Right cardiac atrium (tissue), 5 donors: ENCODE data around the gene MPRIP. TPM values are rescaled to one million over a fixed set of nuclear protein-coding genes. Genes with fewer than 3 reads are reported as not detected.

Source experiments
- ATAC-seq, 2 donors: fragments of 200-7000 bp; cut with Tn5 transposase; one replicate each; pipeline versions ENCODE4 v1.8.0 to v1.9.1; 2020; ENCODE audit warnings: moderate library complexity in 2 of 2, mild to moderate bottlenecking in 1 of 2
- DNase-seq, 3 donors: peaks; one replicate each; pipeline ENCODE4 v3.0.0-alpha.2; 2020
- H3K27ac ChIP-seq: one replicate; pipeline ENCODE4 v1.5.1; 2013; ENCODE audit warnings: mild to moderate bottlenecking, low read length, control low read depth, moderate library complexity
- H3K27me3 ChIP-seq: one replicate; pipeline ENCODE4 v1.6.1; 2013; ENCODE audit not compliant: control insufficient read depth, insufficient read depth
- H3K4me1 ChIP-seq: one replicate; pipeline ENCODE4 v1.6.1; 2013; ENCODE audit warnings: low read length; ENCODE audit not compliant: control insufficient read depth, insufficient read depth
- H3K4me3 ChIP-seq: one replicate; pipeline ENCODE4 v1.5.1; 2013; ENCODE audit warnings: low read length, control low read depth
- H3K9me3 ChIP-seq: one replicate; pipeline ENCODE4 v1.6.1; 2013; ENCODE audit warnings: low read length; ENCODE audit not compliant: control insufficient read depth
- whole genome bisulfite sequencing: extraction: QIAGEN DNeasy Blood & Tissue Kit; methylation state at CpG from one replicate; pipeline ENCODE4 v1.1.7; 2013; 5-methylcytosine and 5-hydroxymethylcytosine counted together
- intact Hi-C, 4 donors: fragments of 100-400 bp; cut with DNase I; formaldehyde crosslinking; loops; one replicate each; pipeline versions ENCODE4 v1.11.0 to v1.14.0; 2022 to 2023
- polyA plus RNA-seq: library from polyadenylated mRNA; stranded (reverse); fragments of 200-250 nt; gene quantifications from one replicate; pipeline ENCODE4 v1.2.3, GENCODE V29; 2013
- total RNA-seq, 4 donors: library from RNA; stranded (reverse); fragmentation: NEBNext Ultra II Directional; extraction: Animal tissue kit (Norgen Biotek cat#: 25700); gene quantifications; one replicate each; pipeline ENCODE4 v1.2.1, GENCODE V29; 2021
- donor health status: healthy with polysubstance abuse.
- donor health status: DM: no; HTN: yes; CAD: no.
- donor health status: DM: no; HTN: no; CAD: no.
- donor health status: DM: no; HTN: yes; CAD: no; lungs with severe emphysema.
- donor health status: DM: yes; HTN: yes; CAD: no.

Gene MPRIP
- total and polyA plus RNA-seq, 5 donors: 228 to 331 (median 312) TPM

- Histone ChIP-seq H3K4me1 (peaks cover 24% of the 10 kb centered on the region), H3K9me3 (no peaks in the 10 kb centered on the region), H3K4me3 (no peak overlapping the region), H3K27ac (no peak overlapping the region), H3K27me3 (no peaks in the 10 kb centered on the region)
- intact Hi-C loops: no loop called here
- no peak for DNase-seq
- WGBS: 53% methylated on average over 13 of the region's 13 CpGs
- peak in 1 of 2 donors; percentile 51 for ATAC-seq
Measured at GRCh38 chr17:17081304-17081940, 39.2 kb downstream of the MPRIP start.

DNA sequence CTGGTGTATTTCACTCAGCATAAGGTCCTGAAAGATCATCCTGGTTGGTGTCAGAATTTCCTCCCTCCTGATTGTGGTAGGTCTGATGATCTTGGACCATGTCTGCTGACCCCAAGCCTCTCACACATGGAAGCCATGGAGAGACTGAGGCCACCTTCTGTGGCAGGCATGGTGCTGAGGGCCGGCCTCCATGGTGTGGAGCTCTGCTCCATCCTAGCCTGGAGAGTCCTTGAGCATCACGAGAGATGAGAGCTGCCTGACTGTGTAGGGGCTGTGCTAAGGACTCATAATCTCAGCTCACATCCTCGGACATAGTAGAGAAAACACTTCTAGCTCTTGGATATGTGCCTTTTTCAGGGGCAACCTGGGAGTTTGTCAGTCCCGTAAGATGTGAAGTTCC lies 40.6 kb downstream of the MPRIP start:
- WGBS: 78% methylated on average over 4 of the region's 4 CpGs
- H3K4me1 ChIP-seq: peaks cover 22% of the 10 kb centered on the region
- no peak overlapping the region for H3K27ac ChIP-seq
- DNase-seq (peak in 1 of 3 donors; percentile 8), ATAC-seq (no peak)
- H3K9me3 ChIP-seq: no peaks in the 10 kb centered on the region
- no peak overlapping the region for H3K4me3 ChIP-seq
- intact Hi-C loops: no loop called here
- no peaks in the 10 kb centered on the region for H3K27me3 ChIP-seq

DNA sequence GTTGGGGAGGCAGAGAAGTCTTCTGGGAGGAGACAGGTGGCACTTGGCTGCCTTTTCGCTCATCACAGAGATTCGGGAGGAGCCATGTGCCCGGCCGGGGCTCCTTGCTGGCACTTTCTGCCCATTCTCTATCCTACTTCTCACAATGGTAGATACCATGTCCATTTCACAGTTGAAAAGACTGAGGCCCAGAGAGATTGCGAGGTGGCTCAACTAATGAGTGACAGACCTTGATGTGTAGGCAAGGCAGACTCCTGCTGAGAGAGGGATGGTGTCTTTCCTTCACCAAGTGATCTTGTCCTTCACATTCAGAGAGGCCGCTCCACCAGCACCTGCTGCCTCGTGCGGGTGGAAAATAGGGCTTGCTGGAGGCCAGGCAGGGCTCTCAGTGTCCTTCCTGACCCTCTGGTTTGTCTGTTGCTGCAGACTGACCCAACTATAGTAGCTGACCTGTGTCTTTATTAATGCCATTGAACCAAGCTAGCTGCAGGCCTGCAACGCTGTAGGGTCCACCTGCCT lies 42.1 kb downstream of the MPRIP start:
- no peak overlapping the region for H3K4me3 ChIP-seq
- no peak for ATAC-seq
- no peaks in the 10 kb centered on the region for H3K27me3 ChIP-seq
- 94% methylated on average over 9 of the region's 9 CpGs for WGBS
- intact Hi-C loops: no loop called here
- H3K27ac ChIP-seq: no peak overlapping the region
- peaks cover 18% of the 10 kb centered on the region for H3K4me1 ChIP-seq
- peak in 1 of 3 donors; percentile 21 for DNase-seq
- no peaks in the 10 kb centered on the region for H3K9me3 ChIP-seq

DNA sequence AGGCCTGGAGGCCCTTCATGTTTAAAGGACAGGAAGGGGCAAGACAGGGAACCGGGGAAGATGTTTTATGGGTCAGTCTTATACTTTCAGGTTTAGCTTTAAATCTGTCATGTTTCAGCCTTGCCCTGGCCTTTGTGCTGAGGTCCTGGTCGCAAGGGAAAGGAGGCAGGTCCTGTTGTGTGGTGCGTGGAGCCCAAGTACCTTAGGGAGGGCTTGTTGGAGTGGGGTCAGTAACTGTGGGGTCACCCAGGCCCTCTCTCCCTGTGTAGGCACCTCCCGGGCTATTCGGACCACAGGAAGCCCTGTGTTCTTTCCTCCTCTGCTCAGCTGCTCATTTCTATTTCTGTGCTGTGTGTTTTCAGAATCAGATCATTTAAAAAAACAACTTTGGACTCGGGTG lies 42.7 kb downstream of the MPRIP start:
- WGBS: 84% methylated on average over 6 of the region's 6 CpGs
- H3K4me3 ChIP-seq: no peak overlapping the region
- H3K27ac ChIP-seq: no peak overlapping the region
- no peaks in the 10 kb centered on the region for H3K9me3 ChIP-seq
- intact Hi-C loops: no loop called here
- peaks cover 21% of the 10 kb centered on the region for H3K4me1 ChIP-seq
- H3K27me3 ChIP-seq: no peaks in the 10 kb centered on the region
- DNase-seq (no peak), ATAC-seq (no peak)

- no peak overlapping the region for H3K27ac ChIP-seq
- intact Hi-C loops: no loop called here
- ATAC-seq: no peak
Measured at GRCh38 chr17:17086585-17086984, 44.3 kb downstream of the MPRIP start.

GRCh38 chr17:17087424-17088015 lies 45.3 kb downstream of the MPRIP start:
- H3K4me3 ChIP-seq: no peak overlapping the region
- H3K9me3 ChIP-seq: no peaks in the 10 kb centered on the region
- 78% methylated on average over 13 of the region's 13 CpGs for WGBS
- peak; percentile 21 to 34 for ATAC-seq
- H3K27me3 ChIP-seq: no peaks in the 10 kb centered on the region
- DNase-seq: peak in 1 of 3 donors; percentile 40
- intact Hi-C loops: no loop called here
- peaks cover 17% of the 10 kb centered on the region for H3K4me1 ChIP-seq
- H3K27ac ChIP-seq: no peak overlapping the region

More at GRCh38 chr17:17086585-17086984, 44.3 kb downstream of the MPRIP start:
- Histone ChIP-seq H3K4me3 (no peak overlapping the region), H3K27me3 (no peaks in the 10 kb centered on the region), H3K4me1 (peaks cover 11% of the 10 kb centered on the region), H3K9me3 (no peaks in the 10 kb centered on the region)
- WGBS: 92% methylated on average over 6 of the region's 6 CpGs
- no peak for DNase-seq

DNA sequence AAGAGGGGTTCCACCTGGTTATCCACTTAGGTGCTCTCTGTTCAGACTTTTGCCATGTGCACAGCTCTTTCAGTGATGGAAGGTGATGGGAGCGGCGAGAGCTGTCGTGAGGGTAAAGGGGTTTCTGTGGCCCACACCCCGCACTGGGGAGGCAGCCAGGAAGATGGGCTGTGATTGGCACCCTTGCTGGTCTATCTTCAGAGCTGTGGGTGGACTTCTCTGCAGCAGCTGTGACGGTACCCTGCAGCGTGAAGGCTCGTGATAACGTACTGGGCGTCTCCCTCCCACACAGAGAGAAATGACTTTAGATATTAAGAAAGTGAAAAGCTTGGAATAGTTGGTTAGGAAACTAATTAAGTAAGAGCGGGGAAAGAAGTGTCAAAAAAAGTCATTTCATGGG lies 45.8 kb downstream of the MPRIP start:
- H3K27me3 ChIP-seq: no peaks in the 10 kb centered on the region
- H3K27ac ChIP-seq: peak overlapping the region; percentile 9
- H3K9me3 ChIP-seq: no peaks in the 10 kb centered on the region
- peaks cover 17% of the 10 kb centered on the region for H3K4me1 ChIP-seq
- WGBS: 43% methylated on average over 10 of the region's 10 CpGs
- no peak overlapping the region for H3K4me3 ChIP-seq
- intact Hi-C loops: no loop called here
- DNase-seq (peak in 1 of 3 donors; percentile 32), ATAC-seq (peak in 1 of 2 donors; percentile 28)

GRCh38 chr17:17088541-17089525 lies 46.6 kb downstream of the MPRIP start:
- Histone ChIP-seq H3K9me3 (no peaks in the 10 kb centered on the region), H3K4me1 (peaks cover 18% of the 10 kb centered on the region), H3K27ac (no peak overlapping the region), H3K27me3 (no peaks in the 10 kb centered on the region), H3K4me3 (no peak overlapping the region)
- peak in 1 of 3 donors; percentile 15 for DNase-seq
- 54% methylated on average over 8 of the region's 8 CpGs for WGBS
- intact Hi-C loops: no loop called here
- no peak for ATAC-seq

DNA sequence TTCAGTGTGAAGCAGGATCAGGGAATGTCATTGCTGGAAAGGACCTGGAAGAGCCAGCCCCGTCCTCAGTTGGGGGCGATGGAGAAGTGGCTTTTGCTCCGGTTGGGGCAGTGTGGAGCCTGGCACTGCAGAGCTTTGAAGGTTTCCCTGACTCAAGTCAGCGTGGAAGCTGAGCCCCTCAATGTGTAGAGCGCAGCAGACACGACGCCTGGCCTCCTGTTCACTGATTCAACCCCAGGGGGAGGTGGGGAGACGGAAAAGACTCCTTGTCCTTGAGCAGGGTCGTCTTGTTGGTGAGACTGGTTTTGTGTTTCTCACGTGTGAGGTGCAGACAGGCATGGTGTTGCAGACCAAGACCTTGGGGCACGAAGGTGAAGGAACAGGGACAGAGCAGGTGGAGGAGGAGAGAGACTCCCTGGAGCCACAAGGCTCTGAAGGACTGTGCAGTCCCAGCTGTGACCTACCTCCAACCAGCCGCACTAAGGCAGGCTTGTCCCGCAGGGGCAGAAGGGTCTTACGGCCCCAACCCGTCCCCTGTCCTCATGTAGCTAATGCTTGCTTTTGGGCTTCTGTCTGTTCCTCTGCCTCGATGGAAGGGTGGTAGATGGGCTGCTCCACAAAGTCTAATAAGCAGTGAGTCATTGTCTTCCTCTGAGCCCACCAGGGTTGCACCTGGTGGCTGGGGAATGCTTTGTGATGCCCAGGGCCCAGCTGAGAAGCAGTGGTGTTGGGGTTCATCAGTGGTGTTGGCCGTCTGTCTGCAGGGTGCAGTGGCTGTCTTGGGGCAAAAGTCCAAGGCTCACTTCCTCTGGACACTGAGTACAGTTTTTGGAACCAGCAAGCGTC lies 47.8 kb downstream of the MPRIP start:
- no peak for ATAC-seq
- WGBS: 88% methylated on average over 18 of the region's 18 CpGs
- Histone ChIP-seq H3K4me1 (peaks cover 18% of the 10 kb centered on the region), H3K4me3 (no peak overlapping the region), H3K27ac (no peak overlapping the region), H3K9me3 (no peaks in the 10 kb centered on the region), H3K27me3 (no peaks in the 10 kb centered on the region)
- peak in 1 of 3 donors; percentile 17 for DNase-seq
- intact Hi-C loops: no loop called here

DNA sequence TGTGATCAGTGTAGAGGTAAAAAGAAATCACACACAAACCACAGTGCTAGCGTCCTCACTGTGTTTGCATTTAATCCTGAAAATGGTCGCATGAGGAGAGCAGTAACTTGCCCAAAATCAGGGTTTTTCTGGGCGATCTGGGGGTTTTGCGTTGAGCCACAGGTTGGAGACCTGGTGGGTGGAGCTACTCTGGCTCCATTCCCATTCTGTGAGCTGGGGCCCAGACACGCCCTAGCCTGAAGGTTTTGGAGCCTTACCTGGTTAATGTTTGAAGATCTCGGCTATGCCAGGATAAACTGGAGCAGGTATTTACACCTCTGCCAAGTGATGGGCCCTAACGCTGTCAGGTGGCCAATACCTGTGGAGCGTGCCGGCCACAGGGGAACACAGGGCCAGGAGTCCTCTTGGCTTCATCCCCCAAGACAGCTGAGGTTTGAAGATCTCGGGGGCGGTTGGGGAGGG lies 48.4 kb downstream of the MPRIP start:
- H3K9me3 ChIP-seq: no peaks in the 10 kb centered on the region
- peaks cover 21% of the 10 kb centered on the region for H3K4me1 ChIP-seq
- WGBS: 92% methylated on average over 11 of the region's 11 CpGs
- no peak overlapping the region for H3K4me3 ChIP-seq
- no peaks in the 10 kb centered on the region for H3K27me3 ChIP-seq
- DNase-seq (no peak), ATAC-seq (no peak)
- no peak overlapping the region for H3K27ac ChIP-seq
- intact Hi-C loops: no loop called here
